22Rv1 (cell line): ENCODE results near the gene TOGARAM1.

ENCODE experiments used
- ZFX ChIP-seq: fragments of 450-650 bp; IDR thresholded peaks from 2 replicates; pipeline ENCODE4 v1.6.1; 2017; ENCODE audit warnings: antibody characterized with exemption, borderline replicate concordance
- TF ChIP-seq, protein P1 (sequence below): fragments of 450-650 bp; IDR thresholded peaks from 2 replicates; pipeline ENCODE4 v1.5.1; 2017; ENCODE audit warnings: mild to moderate bottlenecking

DNA sequence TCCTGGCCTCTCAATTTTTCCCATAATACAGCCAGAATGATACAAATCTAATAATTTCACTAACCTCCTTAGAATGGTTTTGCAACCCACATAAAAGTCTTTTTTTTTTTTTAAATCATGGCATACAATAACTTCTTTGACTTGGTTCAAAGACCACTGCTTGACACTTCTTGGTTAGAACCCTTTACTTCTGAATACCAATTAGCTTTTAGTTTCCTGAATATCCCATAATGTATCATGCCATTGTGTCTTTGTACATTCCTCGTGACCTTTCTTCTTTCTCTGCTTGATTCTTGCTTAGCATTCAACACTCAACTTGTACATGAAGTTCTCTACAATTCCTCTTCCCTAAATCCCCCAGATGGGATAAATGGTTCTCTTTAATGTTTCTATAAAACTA, 19.6 kb upstream of the TOGARAM1 start:
- TF ChIP-seq, protein P1, sequence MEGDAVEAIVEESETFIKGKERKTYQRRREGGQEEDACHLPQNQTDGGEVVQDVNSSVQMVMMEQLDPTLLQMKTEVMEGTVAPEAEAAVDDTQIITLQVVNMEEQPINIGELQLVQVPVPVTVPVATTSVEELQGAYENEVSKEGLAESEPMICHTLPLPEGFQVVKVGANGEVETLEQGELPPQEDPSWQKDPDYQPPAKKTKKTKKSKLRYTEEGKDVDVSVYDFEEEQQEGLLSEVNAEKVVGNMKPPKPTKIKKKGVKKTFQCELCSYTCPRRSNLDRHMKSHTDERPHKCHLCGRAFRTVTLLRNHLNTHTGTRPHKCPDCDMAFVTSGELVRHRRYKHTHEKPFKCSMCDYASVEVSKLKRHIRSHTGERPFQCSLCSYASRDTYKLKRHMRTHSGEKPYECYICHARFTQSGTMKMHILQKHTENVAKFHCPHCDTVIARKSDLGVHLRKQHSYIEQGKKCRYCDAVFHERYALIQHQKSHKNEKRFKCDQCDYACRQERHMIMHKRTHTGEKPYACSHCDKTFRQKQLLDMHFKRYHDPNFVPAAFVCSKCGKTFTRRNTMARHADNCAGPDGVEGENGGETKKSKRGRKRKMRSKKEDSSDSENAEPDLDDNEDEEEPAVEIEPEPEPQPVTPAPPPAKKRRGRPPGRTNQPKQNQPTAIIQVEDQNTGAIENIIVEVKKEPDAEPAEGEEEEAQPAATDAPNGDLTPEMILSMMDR = no peak
- no peak for TF ChIP-seq ZFX
